PC-9 (cell line): ENCODE measurements around the gene FBXL14. TPM values are rescaled to one million over a fixed set of nuclear protein-coding genes. Genes with fewer than 3 reads are reported as not detected.

Source experiments
- BruUV-seq: library from RNA; stranded (reverse); fragments of 400-500 nt; replicated peaks from 2 replicates; lab custom pipeline; 2021; lab: Mats Ljungman, UMichigan
- CTCF ChIA-PET: fragments of 300-600 bp; sonication (Branson Sonifier 250); formaldehyde crosslinking; loops from one replicate; lab custom pipeline; 2022; ENCODE audit warnings: antibody characterized with exemption; lab: Charles Lee
- POLR2A ChIA-PET: fragments of 300-600 bp; sonication (Branson Sonifier 250); formaldehyde crosslinking; loops from one replicate; lab custom pipeline; 2022; ENCODE audit warnings: antibody characterized with exemption; ENCODE audit not compliant: unreplicated experiment; lab: Charles Lee
- DNase-seq, 2 experiments: peaks; one replicate each; pipeline versions ENCODE4 v3.0.0 to v3.0.0-alpha.2; 2015 to 2022; ENCODE audit warnings: mixed read lengths in 1 of 2
- H2AFZ ChIP-seq: fragments of 200-600 bp; sonication (generic); 2 replicates; pipeline ENCODE4 v1.8.1; 2017; ENCODE audit warnings: antibody characterized with exemption
- H3F3A ChIP-seq: fragments of 200-600 bp; sonication (generic); 2 replicates; pipeline ENCODE4 v1.8.1; 2017; ENCODE audit warnings: antibody characterized with exemption, mild to moderate bottlenecking, low read depth; ENCODE audit not compliant: insufficient read depth
- H3K27ac ChIP-seq: fragments of 200-600 bp; sonication (generic); 2 replicates; pipeline ENCODE4 v1.6.1; 2016; ENCODE audit warnings: mixed run types
- H3K27me3 ChIP-seq: fragments of 200-600 bp; sonication (generic); 2 replicates; pipeline ENCODE4 v1.6.1; 2016; ENCODE audit warnings: low read depth, mixed run types; ENCODE audit not compliant: insufficient read depth
- H3K36me3 ChIP-seq: fragments of 200-600 bp; sonication (generic); 2 replicates; pipeline ENCODE4 v1.6.1; 2016; ENCODE audit warnings: low read depth, mixed run types
- H3K4me1 ChIP-seq: fragments of 200-600 bp; sonication (generic); replicated peaks from 2 replicates; pipeline ENCODE4 v1.6.1; 2016; ENCODE audit warnings: mixed run types; ENCODE audit not compliant: insufficient read depth
- H3K4me2 ChIP-seq: fragments of 200-600 bp; sonication (generic); 2 replicates; pipeline ENCODE4 v1.6.1; 2017; ENCODE audit warnings: mixed run types
- H3K4me3 ChIP-seq: fragments of 200-600 bp; sonication (generic); 2 replicates; pipeline ENCODE4 v1.6.1; 2016; ENCODE audit warnings: mixed run types
- H3K79me2 ChIP-seq: fragments of 200-600 bp; sonication (generic); 2 replicates; pipeline ENCODE4 v1.6.1; 2017; ENCODE audit warnings: low read depth, mixed run types
- H3K9me2 ChIP-seq: fragments of 200-600 bp; sonication (generic); 2 replicates; pipeline ENCODE4 v1.8.1; 2017; ENCODE audit warnings: mild to moderate bottlenecking; ENCODE audit not compliant: insufficient read depth
- H3K9me3 ChIP-seq: fragments of 200-600 bp; sonication (generic); 2 replicates; pipeline ENCODE4 v1.8.1; 2016; ENCODE audit warnings: low read depth; ENCODE audit not compliant: insufficient read depth
- H4K20me1 ChIP-seq: fragments of 200-600 bp; sonication (generic); 2 replicates; pipeline ENCODE4 v1.8.1; 2017; ENCODE audit not compliant: insufficient read depth
- EZH2 ChIP-seq: fragments of 200-600 bp; sonication (generic); IDR thresholded peaks from 2 replicates; pipeline ENCODE4 v1.8.0; 2017; ENCODE audit warnings: antibody characterized with exemption, low read depth
- intact Hi-C: fragments of 100-400 bp; cut with micrococcal nuclease; formaldehyde crosslinking; loops from one replicate; pipeline ENCODE4 v1.10.0; 2022; ENCODE audit not compliant: unreplicated experiment
- total RNA-seq: library from RNA; stranded (reverse); gene quantifications from 2 replicates; pipeline ENCODE4 v1.2.3, GENCODE V29; 2021
- TF ChIP-seq, protein P1 (sequence below): fragments of 200-600 bp; sonication (generic); conservative IDR thresholded peaks from 2 replicates; pipeline ENCODE4 v1.6.1; 2017; ENCODE audit warnings: mixed run types, antibody characterized with exemption, mild to moderate bottlenecking, moderate library complexity

FBXL14 gene
- total RNA-seq, 1 experiment from 2014 or later: 21.1 TPM

DNA sequence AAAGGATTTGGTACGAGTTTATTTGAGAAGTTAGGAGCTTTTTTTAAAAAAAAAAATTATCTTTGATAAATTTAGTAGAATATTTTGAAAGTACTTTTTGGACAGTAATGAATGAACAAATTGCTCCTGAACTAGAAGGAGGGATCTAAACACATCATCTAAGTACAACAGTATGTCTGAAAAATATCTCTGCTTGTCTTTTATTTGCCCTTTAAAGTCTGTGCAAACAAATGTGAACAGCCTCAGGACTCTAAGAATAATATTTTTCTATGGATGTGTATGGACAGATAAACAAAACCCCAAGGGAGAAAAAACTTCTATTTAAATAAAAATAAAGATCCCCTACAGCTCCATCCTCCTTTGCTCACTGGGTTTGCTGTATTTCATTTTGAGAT lies 19.5 kb downstream of the FBXL14 start:
- Histone ChIP-seq H4K20me1 (no peaks in the 10 kb centered on the region), H3K4me2 (no peak overlapping the region), H2AFZ (no peak overlapping the region), H3K79me2 (no peaks in the 10 kb centered on the region), H3F3A (peaks cover 7% of the 10 kb centered on the region), H3K4me3 (no peak overlapping the region), H3K36me3 (no peaks in the 10 kb centered on the region), H3K27ac (no peak overlapping the region), H3K4me1 (no peaks in the 10 kb centered on the region), H3K9me2 (no peaks in the 10 kb centered on the region), H3K9me3 (no peaks in the 10 kb centered on the region), H3K27me3 (no peaks in the 10 kb centered on the region)
- ChIA-PET CTCF (interaction anchor here (0.6 kb wide), 1 partner anchor 457 kb away, joined by 3 read pairs; no protein-coding TSS in a partner anchor), POLR2A (interaction anchor here (0.5 kb wide), 1 partner anchor 103 kb away, joined by 3 read pairs; no protein-coding TSS in a partner anchor)
- intact Hi-C loops: no loop called here
- DNase-seq: peak in 1 of 2 experiments; percentile 8
- TF ChIP-seq, protein P1, sequence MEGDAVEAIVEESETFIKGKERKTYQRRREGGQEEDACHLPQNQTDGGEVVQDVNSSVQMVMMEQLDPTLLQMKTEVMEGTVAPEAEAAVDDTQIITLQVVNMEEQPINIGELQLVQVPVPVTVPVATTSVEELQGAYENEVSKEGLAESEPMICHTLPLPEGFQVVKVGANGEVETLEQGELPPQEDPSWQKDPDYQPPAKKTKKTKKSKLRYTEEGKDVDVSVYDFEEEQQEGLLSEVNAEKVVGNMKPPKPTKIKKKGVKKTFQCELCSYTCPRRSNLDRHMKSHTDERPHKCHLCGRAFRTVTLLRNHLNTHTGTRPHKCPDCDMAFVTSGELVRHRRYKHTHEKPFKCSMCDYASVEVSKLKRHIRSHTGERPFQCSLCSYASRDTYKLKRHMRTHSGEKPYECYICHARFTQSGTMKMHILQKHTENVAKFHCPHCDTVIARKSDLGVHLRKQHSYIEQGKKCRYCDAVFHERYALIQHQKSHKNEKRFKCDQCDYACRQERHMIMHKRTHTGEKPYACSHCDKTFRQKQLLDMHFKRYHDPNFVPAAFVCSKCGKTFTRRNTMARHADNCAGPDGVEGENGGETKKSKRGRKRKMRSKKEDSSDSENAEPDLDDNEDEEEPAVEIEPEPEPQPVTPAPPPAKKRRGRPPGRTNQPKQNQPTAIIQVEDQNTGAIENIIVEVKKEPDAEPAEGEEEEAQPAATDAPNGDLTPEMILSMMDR: no peak
- no peak for TF ChIP-seq EZH2
- no TSS peak for BruUV-seq

DNA sequence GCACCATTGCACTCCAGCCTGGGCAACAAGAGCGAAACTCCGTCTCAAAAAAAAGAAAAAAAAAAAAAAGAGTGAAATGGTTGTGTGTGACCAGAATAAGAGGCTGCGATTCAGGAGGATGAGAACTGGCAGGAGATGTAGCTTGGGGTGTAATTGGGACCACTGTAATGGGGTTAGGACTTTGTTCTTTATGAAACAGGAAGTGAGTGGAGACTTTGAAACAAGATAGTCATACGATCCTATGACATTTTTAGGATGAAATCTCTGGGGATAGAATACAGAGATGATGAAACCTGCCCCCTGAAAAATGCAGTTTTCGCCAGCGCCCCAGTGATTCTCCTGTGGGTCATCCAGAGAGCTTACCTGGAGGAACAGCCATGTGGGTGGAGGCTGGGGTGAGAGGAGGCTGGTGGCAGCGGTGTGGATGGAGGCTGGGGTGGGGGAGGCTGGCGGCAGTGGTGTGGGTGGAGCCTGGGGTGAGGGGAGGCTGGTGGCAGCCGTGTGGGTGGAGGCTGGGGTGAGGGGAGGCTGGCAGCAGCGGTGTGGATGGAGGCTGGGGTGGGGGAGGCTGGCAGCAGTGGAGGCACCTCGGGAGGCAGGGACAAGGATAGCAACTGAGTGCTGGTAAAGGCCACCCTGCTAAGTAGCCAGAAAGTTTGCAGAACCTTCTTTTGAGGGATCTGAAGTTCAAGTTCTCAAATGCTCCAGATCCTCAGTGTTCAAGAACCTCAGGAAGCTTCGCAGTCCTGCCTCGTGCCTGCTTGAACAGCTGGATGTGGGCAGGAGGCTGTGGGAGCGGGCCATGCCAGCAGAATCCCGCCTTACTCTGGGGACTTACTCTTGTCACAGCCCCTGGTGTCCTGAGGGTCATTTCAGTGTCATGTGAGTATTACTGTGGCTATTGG lies 20.2 kb downstream of the FBXL14 start:
- no peak for TF ChIP-seq EZH2
- TF ChIP-seq, protein P1: no peak
- Histone ChIP-seq H3F3A (peaks cover 7% of the 10 kb centered on the region), H3K9me3 (no peaks in the 10 kb centered on the region), H3K27me3 (no peaks in the 10 kb centered on the region), H3K36me3 (no peaks in the 10 kb centered on the region), H3K79me2 (no peaks in the 10 kb centered on the region), H2AFZ (no peak overlapping the region), H3K4me3 (no peak overlapping the region), H3K27ac (no peak overlapping the region), H4K20me1 (no peaks in the 10 kb centered on the region), H3K4me1 (no peaks in the 10 kb centered on the region), H3K4me2 (no peak overlapping the region), H3K9me2 (no peaks in the 10 kb centered on the region)
- ChIA-PET CTCF (interaction anchor here (0.6 kb wide), 2 partner anchors 456 to 592 kb away, joined by 3 to 6 read pairs; no protein-coding TSS in a partner anchor), POLR2A (interaction anchor here (0.5 kb wide), 1 partner anchor 103 kb away, joined by 3 read pairs; no protein-coding TSS in a partner anchor)
- BruUV-seq: no TSS peak
- intact Hi-C loops: no loop called here
- DNase-seq: peak in 1 of 2 experiments; percentile 5

DNA sequence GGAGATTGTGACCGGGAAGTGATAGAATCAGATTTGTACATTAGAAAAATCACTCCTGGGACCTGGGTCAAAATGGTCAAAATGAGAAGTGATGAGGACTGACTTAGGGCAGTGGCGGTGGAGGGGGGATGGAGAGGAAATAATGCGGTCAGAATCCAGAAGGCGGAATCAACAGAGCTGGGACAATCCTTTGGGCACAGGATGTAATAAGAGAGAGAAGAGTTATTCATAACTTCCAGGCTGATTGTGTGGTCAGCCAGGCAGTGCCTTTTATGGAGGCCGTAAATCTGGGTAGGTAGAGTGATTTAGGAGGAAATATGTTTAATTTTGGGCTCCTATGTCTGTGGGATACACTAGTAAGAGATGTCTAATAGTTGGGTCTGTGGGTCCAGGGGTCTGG lies 21.6 kb downstream of the FBXL14 start:
- Histone ChIP-seq H3K4me1 (no peaks in the 10 kb centered on the region), H3F3A (peaks cover 7% of the 10 kb centered on the region), H2AFZ (no peak overlapping the region), H3K27ac (no peak overlapping the region), H3K4me2 (no peak overlapping the region), H3K4me3 (no peak overlapping the region), H3K79me2 (no peaks in the 10 kb centered on the region), H3K9me2 (no peaks in the 10 kb centered on the region), H3K36me3 (no peaks in the 10 kb centered on the region), H3K27me3 (no peaks in the 10 kb centered on the region), H4K20me1 (no peaks in the 10 kb centered on the region), H3K9me3 (no peaks in the 10 kb centered on the region)
- ChIA-PET CTCF (no interaction called here), POLR2A (no interaction called here)
- peak in 1 of 2 experiments; percentile 24 for DNase-seq
- intact Hi-C loops: no loop called here
- no peak for TF ChIP-seq EZH2
- TF ChIP-seq, protein P1: no peak
- no TSS peak for BruUV-seq
